HuH-7.5 (cell line): ENCODE measurements around the gene BSX.

Experiments used
- DNase-seq: peaks from one replicate; pipeline ENCODE4 v3.0.0; 2011; ENCODE audit warnings: low spot score

The BSX gene

DNA sequence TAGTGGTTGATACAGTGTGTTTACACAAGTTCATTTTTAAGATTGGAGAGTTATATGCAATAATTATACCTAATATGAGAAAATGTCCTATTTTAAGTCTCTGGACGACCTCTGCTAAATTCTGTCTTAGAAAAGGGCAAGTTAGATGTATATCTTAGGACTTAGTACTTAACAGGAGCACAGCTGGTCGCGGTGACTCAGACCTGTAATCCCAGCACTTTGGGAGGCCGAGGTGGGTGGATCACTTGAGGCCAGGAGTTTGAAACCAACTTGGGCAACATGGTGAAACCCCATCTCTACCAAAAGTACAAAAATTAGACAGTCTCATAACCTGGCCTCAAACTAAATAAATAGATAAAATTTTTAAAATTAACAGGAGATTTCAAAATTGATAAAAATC, 27.2 kb downstream of the BSX start:
- no peak for DNase-seq

DNA sequence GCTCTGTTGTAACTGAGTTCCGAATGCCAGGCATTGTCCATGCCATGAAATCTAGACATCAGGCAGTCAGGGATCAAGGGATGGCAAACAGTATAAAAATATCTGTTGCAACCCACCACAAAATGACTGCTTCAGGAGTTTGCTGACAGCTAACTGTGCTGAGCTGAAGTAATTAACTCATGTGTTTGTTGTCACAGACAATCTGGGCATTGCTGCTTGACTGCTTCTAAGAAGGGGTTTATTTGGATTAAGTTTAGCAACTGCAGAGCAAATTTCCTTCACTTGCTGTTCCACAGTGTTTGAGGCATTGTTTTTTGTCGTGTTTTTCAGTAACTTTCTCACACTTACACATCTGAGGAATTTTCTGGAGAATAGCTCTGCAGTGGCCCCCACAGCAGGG, 30.4 kb downstream of the BSX start:
- no peak for DNase-seq

- DNase-seq: no peak
These were observed 43.1 kb downstream of the BSX start for GRCh38 chr11:122938557-122938956.

DNA sequence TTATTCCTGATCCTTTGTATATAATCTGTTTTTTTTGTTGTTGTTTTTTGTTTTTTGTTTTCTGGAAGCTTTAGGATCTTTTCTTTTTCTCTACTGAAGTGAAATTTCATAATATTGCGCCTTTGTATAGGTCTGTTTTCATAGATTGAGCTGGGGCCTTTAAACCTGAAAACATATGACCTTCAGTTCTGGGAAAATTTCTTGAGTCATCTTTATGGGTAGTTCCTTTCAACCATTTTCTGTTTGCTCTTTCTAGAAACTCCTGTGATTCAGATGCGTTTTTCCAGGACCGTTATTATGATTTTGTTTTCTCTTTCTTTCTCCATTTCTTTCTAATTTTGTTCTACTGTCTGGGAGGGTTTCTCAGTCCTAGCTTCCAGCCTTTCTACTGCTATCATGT, 43.7 kb downstream of the BSX start:
- DNase-seq: no peak

- no peak for DNase-seq
These were observed 48.2 kb downstream of the BSX start for GRCh38 chr11:122933416-122933815.

DNA sequence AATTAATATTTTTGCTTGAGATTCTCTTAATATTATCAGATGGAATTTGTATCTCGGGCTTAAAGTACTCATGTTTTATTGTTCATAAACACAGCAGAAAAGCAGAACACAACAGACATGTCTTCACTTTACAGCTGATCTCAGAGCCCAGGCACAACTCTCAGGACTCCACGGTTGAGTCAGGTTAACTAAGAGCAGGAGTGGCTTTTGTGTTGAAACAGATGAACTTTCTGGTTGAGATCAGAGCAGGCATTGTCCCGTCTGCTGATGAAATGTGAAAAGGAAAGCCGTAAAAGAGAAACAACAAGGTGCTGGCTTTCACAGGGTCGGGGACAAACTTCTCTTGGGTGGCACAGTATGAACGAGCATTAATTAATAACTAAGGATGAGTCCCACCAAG, 50.1 kb downstream of the BSX start:
- no peak for DNase-seq
